HL-60 (cell line): ENCODE data around the gene POLE.
A peak's percentile ranks its signal among the peaks of the same experiment; 100 is the strongest.

Experiments used
- DNase-seq, 2 experiments: peaks; one replicate each; pipeline ENCODE4 v3.0.0-alpha.2; 2010 to 2020; ENCODE audit warnings: low read depth in 1 of 2, low spot score in 1 of 2
- H3K27ac ChIP-seq: fragments of 250-450 bp; sonication (Bioruptor Pico); replicated peaks from 2 replicates; pipeline ENCODE4 v1.5.1; 2020; ENCODE audit warnings: mild to moderate bottlenecking, moderate library complexity
- H3K27me3 ChIP-seq: fragments of 250-450 bp; sonication (Bioruptor Pico); 2 replicates; pipeline ENCODE4 v1.5.1; 2021; ENCODE audit warnings: mild to moderate bottlenecking, moderate library complexity; ENCODE audit not compliant: insufficient read depth, poor library complexity, severe bottlenecking
- H3K4me3 ChIP-seq: replicated peaks from 2 replicates; pipeline ENCODE4 v1.5.1; 2011; ENCODE audit warnings: mild to moderate bottlenecking, control low read depth, low read length; ENCODE audit not compliant: insufficient read depth
- GABPA ChIP-seq: IDR thresholded peaks from 2 replicates; pipeline ENCODE4 v1.6.1; 2012; ENCODE audit warnings: low read depth
- POLR2AphosphoS5 ChIP-seq: IDR thresholded peaks from 2 replicates; pipeline ENCODE4 v1.6.1; 2012; ENCODE audit warnings: low read depth
- SPI1 ChIP-seq: IDR thresholded peaks from 2 replicates; pipeline ENCODE4 v1.6.1; 2012; ENCODE audit warnings: low read depth, mild to moderate bottlenecking, borderline replicate concordance
- TF ChIP-seq, protein P1 (sequence below): IDR thresholded peaks from 2 replicates; pipeline ENCODE4 v1.6.1; 2012; ENCODE audit warnings: low read depth; ENCODE audit not compliant: insufficient replicate concordance
- TF ChIP-seq, protein P2 (sequence below): IDR thresholded peaks from one replicate; pipeline ENCODE4 v1.5.1; 2011; ENCODE audit warnings: low read length, control low read depth, inconsistent platforms; ENCODE audit not compliant: insufficient read depth

Gene POLE

DNA sequence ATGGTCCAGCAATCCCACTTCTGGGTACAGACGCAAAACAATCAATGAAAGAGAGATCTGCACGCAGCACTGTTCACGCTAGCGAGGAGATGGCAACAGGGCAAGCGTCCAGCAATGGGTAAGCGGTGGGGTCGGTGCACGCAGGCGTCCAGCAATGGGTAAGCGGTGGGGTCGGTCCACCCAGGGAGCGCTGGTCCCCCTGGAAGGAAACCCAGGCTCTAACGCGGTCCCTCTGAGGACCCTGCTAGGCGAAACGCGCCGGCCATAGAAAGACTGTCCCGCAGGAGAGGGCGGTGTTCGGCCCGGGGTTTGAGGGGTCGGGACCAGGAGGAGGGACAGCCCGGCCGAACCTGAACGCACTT, 22.9 kb upstream of the POLE start:
- TF ChIP-seq, protein P1, sequence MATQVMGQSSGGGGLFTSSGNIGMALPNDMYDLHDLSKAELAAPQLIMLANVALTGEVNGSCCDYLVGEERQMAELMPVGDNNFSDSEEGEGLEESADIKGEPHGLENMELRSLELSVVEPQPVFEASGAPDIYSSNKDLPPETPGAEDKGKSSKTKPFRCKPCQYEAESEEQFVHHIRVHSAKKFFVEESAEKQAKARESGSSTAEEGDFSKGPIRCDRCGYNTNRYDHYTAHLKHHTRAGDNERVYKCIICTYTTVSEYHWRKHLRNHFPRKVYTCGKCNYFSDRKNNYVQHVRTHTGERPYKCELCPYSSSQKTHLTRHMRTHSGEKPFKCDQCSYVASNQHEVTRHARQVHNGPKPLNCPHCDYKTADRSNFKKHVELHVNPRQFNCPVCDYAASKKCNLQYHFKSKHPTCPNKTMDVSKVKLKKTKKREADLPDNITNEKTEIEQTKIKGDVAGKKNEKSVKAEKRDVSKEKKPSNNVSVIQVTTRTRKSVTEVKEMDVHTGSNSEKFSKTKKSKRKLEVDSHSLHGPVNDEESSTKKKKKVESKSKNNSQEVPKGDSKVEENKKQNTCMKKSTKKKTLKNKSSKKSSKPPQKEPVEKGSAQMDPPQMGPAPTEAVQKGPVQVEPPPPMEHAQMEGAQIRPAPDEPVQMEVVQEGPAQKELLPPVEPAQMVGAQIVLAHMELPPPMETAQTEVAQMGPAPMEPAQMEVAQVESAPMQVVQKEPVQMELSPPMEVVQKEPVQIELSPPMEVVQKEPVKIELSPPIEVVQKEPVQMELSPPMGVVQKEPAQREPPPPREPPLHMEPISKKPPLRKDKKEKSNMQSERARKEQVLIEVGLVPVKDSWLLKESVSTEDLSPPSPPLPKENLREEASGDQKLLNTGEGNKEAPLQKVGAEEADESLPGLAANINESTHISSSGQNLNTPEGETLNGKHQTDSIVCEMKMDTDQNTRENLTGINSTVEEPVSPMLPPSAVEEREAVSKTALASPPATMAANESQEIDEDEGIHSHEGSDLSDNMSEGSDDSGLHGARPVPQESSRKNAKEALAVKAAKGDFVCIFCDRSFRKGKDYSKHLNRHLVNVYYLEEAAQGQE = no peak
- TF ChIP-seq POLR2AphosphoS5 (no peak), SPI1 (no peak), GABPA (no peak)
- TF ChIP-seq, protein P2, sequence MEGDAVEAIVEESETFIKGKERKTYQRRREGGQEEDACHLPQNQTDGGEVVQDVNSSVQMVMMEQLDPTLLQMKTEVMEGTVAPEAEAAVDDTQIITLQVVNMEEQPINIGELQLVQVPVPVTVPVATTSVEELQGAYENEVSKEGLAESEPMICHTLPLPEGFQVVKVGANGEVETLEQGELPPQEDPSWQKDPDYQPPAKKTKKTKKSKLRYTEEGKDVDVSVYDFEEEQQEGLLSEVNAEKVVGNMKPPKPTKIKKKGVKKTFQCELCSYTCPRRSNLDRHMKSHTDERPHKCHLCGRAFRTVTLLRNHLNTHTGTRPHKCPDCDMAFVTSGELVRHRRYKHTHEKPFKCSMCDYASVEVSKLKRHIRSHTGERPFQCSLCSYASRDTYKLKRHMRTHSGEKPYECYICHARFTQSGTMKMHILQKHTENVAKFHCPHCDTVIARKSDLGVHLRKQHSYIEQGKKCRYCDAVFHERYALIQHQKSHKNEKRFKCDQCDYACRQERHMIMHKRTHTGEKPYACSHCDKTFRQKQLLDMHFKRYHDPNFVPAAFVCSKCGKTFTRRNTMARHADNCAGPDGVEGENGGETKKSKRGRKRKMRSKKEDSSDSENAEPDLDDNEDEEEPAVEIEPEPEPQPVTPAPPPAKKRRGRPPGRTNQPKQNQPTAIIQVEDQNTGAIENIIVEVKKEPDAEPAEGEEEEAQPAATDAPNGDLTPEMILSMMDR = no peak
- H3K27me3 ChIP-seq = no peaks in the 10 kb centered on the region
- H3K27ac ChIP-seq = peak overlapping the region; percentile 70
- H3K4me3 ChIP-seq = peak overlapping the region; percentile 91
- DNase-seq = no peak

- no peak overlapping the region for H3K27ac ChIP-seq
- TF ChIP-seq, protein P1 = no peak
- TF ChIP-seq SPI1 = no peak
- TF ChIP-seq, protein P2 = no peak
- no peak for TF ChIP-seq POLR2AphosphoS5
- TF ChIP-seq GABPA = no peak
- H3K27me3 ChIP-seq = no peaks in the 10 kb centered on the region
- no peak for DNase-seq
- no peak overlapping the region for H3K4me3 ChIP-seq
Observed at GRCh38 chr12:132708150-132708549, 21.0 kb upstream of the POLE start.

GRCh38 chr12:132707241-132707640, 20.1 kb upstream of the POLE start:
- Histone ChIP-seq H3K27me3 (no peaks in the 10 kb centered on the region), H3K27ac (no peak overlapping the region), H3K4me3 (no peak overlapping the region)
- no peak for DNase-seq
- TF ChIP-seq, protein P1 = no peak
- TF ChIP-seq POLR2AphosphoS5 (no peak), GABPA (no peak)
- TF ChIP-seq, protein P2 = no peak
